Tibial nerve (tissue), 4 donors: ENCODE data around the gene CFAP46.

Experiments used
- EP300 ChIP-seq, 2 donors: sonication (generic); formaldehyde crosslinking; IDR thresholded peaks; one replicate each; pipeline ENCODE4 v1.6.1; 2017; ENCODE audit warnings: antibody characterized with exemption in 2 of 2, mild to moderate bottlenecking in 1 of 2
- POLR2A ChIP-seq, 2 donors: fragments of 450-650 bp; IDR thresholded peaks; one replicate each; pipeline ENCODE4 v1.6.1; 2017; ENCODE audit warnings: antibody characterized with exemption in 2 of 2, mild to moderate bottlenecking in 2 of 2, moderate library complexity in 2 of 2
- TF ChIP-seq, protein P1 (sequence below), 5 experiments: fragments of 200-600 bp in 3 of 5; fragments of 450-650 bp in 2 of 5; sonication (generic) in 3 of 5; IDR thresholded peaks; one replicate each; pipeline ENCODE4 v1.5.1; 2016 to 2019; ENCODE audit warnings: antibody characterized with exemption in 5 of 5, mild to moderate bottlenecking in 3 of 5, moderate library complexity in 2 of 5

- no peak for TF ChIP-seq POLR2A (IDR thresholded peaks at IDR 0.05)
- TF ChIP-seq, protein P1, sequence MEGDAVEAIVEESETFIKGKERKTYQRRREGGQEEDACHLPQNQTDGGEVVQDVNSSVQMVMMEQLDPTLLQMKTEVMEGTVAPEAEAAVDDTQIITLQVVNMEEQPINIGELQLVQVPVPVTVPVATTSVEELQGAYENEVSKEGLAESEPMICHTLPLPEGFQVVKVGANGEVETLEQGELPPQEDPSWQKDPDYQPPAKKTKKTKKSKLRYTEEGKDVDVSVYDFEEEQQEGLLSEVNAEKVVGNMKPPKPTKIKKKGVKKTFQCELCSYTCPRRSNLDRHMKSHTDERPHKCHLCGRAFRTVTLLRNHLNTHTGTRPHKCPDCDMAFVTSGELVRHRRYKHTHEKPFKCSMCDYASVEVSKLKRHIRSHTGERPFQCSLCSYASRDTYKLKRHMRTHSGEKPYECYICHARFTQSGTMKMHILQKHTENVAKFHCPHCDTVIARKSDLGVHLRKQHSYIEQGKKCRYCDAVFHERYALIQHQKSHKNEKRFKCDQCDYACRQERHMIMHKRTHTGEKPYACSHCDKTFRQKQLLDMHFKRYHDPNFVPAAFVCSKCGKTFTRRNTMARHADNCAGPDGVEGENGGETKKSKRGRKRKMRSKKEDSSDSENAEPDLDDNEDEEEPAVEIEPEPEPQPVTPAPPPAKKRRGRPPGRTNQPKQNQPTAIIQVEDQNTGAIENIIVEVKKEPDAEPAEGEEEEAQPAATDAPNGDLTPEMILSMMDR (IDR thresholded peaks at IDR 0.05) = no peak
- TF ChIP-seq EP300 (IDR thresholded peaks at IDR 0.05) = no peak
Observed at GRCh38 chr10:132943791-132944404, 1.5 kb upstream of the CFAP46 start.
